ENCODE results near the gene NRL.

Gene NRL

DNA sequence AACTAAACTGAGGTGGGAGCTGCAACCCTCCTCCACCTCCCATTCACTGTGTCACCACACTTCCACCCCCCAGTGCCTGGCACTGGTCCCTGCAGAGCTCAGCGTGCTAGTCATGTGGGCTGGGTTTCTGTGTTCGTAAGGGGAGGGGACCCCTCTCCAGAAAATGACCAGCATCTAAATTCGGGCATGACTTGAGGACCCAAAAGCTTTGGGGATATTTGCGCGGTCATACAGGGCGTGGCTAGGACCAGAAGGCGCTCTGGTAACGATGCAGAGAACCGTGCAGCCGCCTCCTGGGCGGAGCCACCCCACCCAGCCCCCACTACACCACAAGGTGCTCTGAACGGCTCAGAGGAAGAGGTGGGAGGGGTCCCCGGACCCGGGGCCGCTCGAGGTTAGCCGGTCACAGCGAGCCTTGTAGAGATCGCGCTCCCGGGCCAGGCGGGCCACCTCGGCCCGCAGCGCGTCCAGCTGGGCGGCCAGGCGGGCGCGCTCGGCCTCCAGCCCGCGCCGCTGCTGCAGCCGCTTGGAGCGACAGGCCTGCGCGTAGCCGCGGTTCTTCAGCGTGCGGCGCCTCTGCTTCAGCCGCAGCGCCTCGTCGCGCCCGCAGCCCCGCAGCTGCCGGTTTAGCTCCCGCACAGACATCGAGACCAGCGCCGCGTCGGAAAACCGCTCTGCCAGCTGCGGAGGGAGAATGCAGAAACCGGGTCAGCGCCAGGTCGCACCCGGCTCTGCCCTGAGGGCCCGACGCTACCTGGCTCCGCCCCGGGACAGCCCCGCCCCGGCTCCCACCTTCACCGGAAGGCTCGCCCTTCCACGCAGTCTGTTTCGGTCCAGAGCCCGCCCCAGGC, 33.6 kb downstream of the NRL start:
- DNase-seq, result no peak

DNA sequence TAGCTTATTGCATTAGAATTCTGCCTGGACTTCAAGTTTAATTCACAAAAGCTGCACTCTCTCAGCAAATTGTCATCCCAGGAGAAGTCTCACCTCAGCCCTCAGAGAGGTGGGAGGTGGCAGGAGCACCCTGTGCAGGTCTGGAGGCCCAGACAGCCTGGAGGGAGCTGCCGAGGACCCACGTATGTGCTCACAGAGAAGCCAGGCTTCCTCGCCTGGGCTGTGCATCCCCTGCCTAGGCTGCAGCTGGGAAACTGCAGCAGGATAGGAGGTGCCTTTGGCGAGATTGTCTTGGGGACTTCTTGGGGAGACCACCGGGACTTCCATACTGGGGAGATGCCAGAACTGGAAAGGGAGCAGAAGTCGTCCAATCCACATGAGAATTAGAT, 34.6 kb downstream of the NRL start:
- DNase-seq, result no peak

DNA sequence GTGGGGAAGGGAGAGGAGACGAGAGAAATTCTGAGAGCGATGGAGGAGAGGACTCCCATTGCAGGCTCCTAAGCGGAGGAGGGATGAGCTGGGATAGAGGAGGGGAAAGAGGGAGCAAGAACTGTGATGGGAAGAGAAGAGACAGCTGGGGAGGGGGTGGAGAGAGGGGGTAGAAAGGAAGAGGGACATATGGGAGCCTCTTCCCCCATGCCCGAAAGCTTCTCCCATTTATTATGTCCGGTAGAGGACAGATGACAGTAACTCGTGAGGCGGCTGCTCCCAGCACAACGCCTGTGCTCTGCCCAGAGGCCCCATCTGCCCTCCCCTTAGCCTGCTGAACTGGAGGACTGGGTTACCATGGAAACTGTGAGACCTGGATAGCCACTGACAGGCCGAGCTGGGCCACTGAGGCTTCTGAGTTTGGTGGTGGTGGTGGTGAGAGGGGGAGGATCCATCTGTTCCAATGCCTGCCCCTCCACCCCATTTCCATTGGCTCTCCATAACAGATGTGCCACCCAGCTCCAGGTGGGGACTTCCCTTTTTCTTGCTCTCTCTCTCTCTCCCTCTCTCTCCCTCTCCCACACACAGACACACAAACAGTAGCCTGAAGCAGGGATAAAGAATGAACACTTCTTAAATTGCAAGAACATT, 35.1 kb downstream of the NRL start:
- DNase-seq, result no peak

DNA sequence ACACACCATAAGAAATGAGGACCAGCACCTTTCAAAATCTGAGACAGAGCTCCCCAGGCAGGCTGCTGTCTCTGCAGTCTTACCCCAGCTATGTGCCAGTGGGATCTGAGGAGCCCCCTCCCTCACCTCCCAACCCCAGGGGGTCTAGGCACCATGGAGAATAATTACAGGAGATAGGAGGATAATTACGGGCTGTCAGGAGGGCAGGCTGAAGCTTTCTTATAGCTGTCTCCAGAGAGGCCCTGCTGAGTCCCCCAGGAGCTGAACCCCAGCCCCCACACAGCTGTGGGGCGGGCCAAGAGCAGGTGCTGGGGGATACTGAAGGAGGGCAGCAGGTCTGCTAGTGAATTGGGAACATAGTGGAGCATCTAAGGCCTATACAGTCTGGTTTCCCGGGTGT, 36.6 kb downstream of the NRL start:
- DNase-seq, result no peak

DNA sequence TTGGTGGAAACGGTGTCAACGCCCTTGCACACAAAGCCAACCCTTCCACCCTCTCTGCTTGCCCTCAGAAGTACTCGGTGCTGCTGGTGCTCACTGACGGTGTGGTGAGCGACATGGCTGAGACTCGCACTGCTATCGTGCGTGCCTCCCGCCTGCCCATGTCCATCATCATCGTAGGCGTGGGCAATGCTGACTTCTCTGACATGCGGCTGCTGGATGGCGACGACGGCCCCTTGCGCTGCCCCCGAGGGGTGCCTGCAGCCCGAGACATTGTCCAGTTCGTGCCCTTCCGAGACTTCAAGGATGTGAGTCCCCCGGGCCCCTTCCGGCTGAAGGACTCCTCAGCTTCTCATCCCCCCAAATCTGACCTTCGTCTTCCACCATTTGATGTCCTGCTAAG, 37.7 kb downstream of the NRL start:
- DNase-seq, result no peak

DNA sequence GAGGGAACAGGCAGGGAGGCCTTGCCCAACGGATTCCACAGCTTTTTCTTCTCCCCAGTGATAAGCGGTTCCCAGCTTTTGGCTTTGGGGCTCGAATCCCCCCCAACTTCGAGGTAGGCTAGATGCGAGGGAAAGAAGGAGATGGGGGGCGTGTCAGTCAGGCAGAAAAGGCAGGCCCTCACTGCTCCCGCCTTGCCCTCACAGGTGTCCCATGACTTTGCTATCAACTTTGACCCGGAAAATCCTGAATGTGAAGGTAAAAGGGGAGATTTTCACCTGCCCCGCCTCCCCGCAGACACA, 38.5 kb downstream of the NRL start:
- DNase-seq, result no peak

DNA sequence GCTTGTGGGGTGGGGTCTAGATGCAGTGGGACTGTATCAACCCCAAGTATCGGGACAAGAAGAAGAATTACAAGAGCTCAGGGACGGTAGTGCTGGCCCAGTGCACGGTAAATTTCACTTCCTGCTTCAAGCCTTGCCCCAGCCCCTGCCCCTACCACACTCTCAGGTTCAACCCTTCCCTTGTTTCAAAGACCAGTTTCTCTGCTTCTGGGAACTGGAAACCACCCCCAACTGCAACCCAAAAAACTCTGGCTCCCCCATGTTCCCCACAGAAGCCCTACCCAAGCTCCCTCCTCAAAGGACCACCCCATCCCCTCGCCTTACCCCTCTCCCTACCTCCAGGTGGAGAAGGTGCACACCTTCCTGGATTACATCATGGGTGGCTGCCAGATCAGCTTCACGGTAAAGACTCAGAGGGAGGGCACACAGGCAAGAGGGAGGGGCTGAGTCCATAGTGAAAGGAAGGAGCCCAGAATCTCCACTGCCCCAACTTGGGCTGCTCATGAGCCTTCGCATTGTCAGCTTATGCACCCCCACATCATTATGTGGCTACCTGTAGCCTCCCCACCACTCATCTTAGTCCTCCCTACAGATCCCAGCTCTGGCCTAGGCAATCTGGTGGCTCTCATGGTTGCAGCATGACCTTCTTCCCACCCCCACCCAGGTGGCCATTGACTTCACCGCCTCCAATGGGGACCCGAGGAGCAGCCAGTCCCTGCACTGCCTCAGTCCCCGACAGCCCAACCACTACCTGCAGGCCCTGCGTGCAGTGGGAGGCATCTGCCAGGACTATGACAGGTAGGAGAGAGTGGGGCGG, 39.1 kb downstream of the NRL start:
- DNase-seq, result no peak

DNA sequence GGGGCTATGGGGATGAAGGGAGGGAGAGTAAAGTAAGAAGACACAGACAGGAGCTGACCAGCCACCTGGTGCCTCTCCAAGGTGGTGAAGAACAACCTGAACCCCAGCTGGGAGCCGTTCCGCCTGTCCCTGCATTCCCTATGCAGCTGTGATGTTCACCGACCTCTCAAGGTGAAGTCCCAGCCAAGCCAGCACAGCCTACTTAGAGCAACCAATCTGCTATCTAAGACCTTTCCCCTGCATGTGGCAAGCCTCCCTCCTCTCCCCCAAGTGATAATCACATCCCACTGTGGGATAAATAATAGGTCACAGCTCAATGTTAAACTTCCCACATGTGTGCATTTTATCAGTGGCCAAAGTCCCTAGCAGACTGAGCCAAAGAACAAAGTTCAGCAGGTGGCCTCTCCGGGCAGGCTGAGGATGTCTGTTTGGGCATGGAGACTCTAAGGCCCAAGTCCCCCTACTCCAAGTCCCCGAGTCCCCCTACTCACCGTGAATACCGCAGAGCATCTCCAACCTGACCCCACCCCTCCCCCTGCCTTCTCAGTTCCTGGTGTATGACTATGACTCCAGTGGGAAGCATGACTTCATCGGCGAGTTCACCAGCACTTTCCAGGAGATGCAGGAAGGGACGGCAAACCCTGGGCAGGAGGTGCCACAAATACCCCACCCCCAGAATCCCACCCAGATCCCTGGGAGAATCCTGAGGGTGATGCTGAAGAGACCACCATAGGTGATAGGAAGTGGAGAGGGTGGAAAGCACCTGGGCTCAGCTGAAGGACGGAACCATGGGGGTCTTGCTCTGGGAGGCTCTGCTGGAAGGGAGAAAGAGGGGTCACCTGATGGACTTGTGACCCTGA, 39.9 kb downstream of the NRL start:
- no peak for DNase-seq

DNA sequence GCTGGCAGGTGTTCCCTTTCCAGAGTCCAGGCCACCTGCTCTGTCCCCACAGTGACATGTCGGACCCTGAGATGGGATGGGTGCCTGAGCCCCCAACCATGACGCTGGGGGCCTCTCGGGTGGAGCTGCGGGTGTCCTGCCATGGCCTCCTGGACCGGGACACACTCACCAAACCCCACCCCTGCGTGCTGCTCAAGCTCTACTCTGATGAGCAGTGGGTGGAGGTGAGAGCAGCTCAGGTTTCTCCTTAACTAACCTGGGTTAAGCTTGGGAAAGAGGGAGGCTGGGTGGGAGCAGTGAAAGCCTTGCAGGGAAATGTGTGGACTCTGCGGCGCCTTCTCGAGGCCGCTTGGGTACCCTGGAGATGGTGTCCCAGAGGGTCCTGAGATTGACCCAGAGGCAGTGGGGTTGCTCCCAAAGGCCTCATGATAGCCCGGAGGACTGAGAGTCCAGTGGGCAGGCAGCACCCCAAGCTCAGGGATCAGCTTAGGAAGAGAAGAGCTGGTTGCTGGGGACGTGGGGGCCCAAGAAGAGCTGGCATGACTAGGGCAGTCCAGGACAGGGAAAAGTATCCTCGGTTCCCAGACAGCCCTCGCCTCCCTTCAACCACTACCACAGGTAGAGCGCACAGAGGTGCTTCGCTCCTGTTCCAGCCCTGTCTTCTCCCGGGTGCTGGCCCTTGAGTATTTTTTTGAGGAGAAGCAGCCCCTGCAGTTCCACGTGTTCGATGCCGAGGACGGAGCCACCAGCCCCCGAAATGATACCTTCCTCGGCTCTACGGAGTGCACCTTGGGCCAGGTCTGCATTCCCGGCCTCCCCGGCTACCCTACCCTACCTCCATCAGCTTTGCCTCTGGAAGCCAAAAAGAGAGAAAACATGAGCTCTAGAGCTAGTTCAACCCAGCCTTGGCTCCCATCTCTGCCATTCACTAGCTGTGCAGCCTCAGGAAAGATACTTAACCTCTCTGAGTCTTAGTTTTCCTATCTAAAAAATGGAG, 41.6 kb downstream of the NRL start:
- no peak for DNase-seq

DNA sequence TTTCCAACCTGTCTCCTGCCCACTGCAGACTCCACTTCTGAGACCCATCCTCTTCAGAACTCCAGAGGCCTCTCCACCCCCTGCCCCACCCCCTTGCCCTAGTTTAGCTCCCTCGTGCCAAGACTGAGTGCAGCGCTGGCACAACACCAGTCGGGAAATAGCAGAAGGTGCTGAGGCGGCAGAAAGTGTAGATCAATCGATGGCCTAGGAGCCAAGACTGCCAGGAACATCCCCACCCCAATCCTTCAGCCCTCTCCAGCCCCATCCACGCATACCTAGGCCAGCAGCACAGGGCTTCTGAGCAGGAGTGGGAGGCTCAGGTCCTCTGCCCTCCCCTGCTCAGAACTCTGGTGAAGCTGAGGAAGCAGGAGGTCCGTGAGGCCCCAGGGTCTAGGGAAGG, 42.3 kb downstream of the NRL start:
- DNase-seq, result no peak

DNA sequence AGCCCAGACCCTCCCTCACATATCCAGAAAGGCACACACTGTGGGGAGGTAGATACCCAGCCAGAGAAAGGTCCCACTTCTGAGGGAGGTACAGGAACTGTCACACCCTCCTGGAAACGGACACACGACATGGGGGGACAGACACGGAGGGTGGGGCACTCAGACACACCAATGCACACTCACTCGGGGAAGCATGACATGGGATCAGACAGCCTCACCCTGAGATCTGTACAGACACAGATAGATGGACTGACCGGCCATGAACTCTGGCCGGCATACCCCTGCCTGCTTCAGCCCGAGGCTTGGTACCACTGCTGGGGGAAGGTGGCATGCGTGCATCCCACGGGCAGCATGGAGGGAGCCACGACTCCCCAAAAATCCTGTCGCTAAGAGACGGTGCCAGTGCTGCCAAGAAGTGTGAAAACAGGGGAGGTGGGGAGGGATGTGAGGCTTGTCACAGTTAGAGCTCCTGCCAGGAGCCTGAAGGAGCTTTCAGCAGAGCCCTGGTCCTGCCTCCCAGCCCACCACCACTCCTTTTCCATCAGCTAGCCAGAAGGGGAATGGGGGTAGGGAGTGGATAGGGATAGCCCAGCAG, 42.8 kb downstream of the NRL start:
- no peak for DNase-seq

DNA sequence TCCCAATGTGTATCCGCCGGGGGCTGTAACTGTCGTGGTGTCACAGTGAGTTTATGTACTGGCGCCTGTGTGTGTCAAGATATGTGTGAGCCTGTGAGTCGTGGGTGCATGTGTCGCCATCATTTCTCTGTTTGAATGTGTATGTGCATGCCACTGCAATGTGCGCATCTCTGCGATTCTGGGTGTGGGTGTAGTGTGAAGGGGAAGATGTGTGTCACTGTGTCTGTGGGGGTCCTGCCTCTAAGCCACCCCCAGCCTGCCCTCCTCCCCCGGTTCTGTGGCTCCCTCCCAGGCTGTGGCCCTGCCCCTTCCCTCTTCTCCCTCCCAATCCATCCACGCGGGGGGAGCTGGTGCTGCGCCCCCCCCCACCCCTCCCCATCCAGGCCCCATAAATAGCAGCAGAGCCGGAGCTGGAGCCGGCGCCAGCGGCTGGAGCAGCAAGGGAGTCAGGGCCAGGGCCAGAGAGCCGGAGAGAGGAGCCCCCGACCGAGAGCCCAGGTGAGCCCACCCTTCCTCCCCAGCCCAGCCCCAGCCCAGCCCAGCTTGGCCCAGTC, 43.5 kb downstream of the NRL start, which contains the start of gene CPNE6:
Gene CPNE6 (plus strand): TSS at position 419 of the 554 bp plus-strand sequence. CDS start 1,375 bp downstream, outside the sequence.
- DNase-seq, result no peak

DNA sequence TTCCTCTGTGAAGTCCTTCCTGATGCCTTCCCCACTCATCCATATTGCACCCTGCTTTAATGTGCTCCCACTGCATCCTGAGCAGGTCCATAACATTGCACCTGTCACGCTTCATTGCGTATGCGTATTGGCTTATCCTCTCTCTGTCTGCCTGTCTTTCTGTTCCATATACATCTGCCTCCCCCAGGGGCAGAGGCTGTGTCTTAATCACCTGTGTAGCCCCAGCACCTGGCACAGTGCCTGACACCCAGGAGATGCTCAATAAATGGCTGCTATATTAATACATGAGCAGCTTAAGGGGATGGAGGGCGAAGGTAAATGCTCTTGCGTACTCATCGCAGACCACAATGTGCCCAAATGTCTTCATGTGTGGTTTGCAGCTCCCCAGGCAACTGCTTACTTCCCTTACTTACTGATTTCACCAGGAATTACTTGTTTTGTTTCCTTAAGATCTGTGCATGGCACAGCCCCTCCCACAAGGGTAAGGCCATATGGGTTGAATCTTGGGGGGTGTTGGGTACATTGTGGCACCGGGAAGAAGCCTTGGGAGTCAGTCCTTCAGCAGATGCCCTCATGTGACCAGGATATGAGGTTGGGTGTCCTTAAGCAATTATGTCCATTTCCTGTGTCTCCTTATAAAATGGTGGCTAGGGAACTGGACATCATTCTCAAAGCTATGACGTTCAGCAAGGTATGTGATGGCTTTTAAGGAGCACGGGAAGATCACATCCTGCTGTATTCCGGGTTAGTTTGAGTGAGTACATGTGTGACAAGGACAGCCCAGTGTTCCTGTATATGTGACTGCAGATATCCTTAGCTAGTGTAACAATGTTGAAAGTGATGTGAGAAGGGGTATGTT, 44.2 kb downstream of the NRL start:
- no peak for DNase-seq

DNA sequence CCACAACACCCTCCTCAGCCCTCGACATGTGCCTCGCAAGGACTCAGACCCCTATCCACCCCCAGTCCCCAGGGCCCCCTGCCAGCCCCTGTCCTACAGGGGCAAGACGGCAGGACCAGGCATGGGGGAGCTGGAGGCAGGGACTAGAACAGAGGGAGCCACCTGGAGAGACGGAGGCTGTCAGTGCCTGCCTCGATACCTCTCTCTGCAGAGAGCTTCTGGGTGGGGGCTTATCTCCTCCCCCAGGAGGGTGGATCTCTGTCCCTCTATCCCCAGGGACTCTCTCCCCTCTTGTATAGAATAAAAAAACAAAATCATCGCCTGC, 45.4 kb downstream of the NRL start:
- no peak for DNase-seq

DNA sequence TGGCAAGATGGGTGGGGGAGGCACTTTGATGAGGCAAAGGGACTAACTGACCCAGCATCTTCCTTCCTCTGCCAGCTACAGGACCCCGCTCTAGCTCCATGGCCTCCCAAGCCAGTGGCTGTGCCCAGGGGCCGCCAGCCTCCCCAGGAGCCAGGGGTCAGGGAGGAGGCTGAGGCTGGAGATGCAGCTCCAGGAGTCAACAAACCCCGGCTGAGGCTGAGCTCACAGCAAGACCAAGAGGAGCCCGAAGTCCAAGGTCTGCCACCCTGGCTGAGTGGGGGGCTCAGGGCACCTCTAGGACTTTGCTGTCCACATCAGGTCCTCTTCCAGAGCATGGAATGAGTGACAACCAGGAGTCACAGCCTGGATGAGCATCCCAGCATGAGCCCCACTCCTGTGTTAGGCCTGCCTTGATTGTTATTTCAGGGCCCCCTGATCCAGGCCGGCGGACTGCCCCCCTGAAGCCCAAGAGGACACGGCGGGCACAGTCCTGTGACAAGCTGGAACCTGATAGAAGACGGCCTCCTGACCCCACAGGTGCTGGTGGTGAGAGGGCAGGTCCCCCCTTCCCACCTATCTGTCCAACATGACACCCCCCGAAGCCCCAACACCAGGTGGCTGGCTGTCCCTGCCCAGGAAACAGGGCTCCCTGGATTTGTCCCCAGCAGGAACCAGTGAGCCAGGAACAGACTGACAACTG, 45.9 kb downstream of the NRL start:
- DNase-seq, result no peak

DNA sequence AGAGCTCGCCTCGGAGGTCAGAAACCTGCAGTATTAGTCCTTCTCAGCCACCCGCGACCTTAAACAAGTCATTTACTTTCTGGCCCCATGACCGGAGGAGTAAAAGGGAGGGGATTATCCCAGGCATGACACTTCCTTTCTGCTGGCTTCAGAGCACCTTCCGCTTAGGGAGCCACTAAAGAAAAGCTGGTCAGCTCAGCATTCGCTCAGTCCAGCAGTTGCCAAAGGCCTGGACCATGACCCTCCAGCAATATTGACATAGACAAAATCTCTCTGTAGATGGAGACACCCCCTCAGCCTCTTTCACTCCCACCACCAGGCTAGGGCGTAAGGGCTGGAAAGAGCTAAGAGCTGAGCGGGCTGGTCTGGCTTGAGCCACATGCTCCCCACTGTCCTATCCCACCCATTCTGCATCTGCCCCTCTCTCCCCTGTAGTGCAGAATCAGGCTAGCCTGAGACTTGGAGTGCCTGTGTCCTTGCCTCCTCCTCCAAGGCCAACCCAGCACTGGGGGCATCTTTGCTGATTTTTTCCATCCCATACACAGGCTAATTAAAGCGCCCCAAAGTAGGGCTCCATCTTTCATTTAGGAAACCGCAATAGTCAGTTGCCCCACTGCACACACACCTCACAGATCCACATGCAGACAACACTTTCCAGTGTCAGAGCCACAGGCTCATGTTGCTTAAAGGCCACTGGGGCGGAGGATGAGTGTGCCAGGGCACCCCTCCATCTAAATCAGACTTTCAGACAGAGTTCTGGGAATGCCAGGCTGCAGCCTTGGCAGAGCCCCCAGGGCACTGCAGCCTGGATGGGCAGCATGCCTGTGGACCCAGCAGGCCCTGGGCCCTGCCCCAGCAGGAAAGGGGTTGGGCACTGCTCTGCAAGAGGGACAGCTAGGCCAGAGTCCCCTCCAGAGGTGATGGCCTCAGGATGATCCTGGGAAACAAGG, 47.3 kb downstream of the NRL start:
- no peak for DNase-seq

DNA sequence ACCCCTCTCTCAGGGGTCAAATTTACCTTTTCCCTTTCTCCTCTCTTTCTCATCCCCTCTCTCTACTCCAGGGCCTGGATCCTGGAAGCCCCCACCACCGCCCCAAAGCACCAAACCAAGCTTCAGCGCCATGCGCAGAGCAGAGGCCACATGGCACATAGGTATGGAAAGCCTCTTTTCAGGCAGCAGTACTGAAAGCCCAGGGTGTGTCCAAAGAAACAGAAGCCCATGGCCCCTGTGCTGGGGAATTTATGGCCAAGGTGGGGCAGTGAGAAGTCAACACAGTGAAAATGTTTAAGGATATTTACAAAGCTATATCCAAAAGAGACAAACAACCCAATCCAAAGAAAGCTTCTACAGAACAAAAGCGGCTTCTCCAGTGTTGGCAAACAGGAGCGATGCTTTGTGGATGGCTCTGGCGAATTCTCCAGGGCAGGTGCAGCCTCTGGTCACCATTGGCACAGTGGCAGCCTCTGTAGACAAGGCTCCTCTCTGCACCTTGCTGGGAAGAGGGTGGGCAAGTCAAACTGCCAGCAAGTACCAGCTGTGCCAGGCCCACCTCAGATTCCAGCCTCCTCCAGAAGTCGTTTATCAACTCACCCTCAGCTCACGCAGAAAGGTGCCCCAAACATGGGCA, 48.1 kb downstream of the NRL start:
- no peak for DNase-seq

DNA sequence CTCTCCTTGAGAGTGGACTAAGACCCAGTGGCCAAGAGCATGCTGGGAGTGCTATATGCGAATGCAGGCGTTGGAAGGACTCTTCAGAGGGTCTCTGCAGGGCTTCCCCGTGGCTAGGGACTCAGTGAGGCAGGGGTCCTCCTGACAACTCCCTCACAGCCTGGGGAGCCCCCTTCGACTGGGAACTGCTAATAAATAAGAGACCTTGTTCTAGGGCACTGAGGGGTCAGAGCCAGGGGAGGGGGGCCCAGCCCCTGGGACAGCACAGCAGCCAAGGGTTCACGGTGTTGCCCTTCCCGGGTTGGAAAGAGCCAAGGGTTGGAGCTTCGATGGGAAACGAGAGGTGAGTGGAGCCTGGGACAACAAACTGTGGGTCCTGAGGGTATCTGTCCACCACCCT, 49.3 kb downstream of the NRL start:
- DNase-seq, result no peak

Measured in NCI-H1048 (cell line).